Astrocyte (in vitro differentiated cells and primary cell): ENCODE measurements around the gene LRRC45. TPM values are rescaled to one million over a fixed set of nuclear protein-coding genes. Genes with fewer than 3 reads are reported as not detected.

Experiments
- DNase-seq: peaks from one replicate; pipeline ENCODE4 v3.0.0-alpha.2; 2010; ENCODE audit warnings: low read depth
- FAIRE-seq: peaks from 2 replicates; lab custom pipeline; 2011; peaks lifted over from hg19 to GRCh38; lab: Jason Lieb, UNC
- H2AFZ ChIP-seq: 2 replicates; pipeline ENCODE4 v1.6.0; 2012; ENCODE audit warnings: low read depth, low read length, inconsistent platforms
- H3K27ac ChIP-seq: 2 replicates; pipeline ENCODE4 v1.5.1; 2011; ENCODE audit warnings: low read depth, low read length, inconsistent platforms
- H3K27me3 ChIP-seq: 2 replicates; pipeline ENCODE4 v1.6.0; 2011; ENCODE audit warnings: low read length, inconsistent platforms; ENCODE audit not compliant: insufficient read depth
- H3K36me3 ChIP-seq: 2 replicates; pipeline ENCODE4 v1.5.1; 2011; ENCODE audit warnings: low read length, inconsistent platforms; ENCODE audit not compliant: insufficient read depth
- H3K4me1 ChIP-seq: 2 replicates; pipeline ENCODE4 v1.5.1; 2011; ENCODE audit warnings: low read length, inconsistent platforms; ENCODE audit not compliant: insufficient read depth
- H3K4me2 ChIP-seq: 2 replicates; pipeline ENCODE4 v1.6.0; 2012; ENCODE audit warnings: low read length, inconsistent platforms
- H3K4me3 ChIP-seq: 2 replicates; pipeline ENCODE4 v1.5.1; 2011; ENCODE audit warnings: low read depth, mild to moderate bottlenecking, low read length, inconsistent platforms; ENCODE audit not compliant: insufficient read depth
- H3K79me2 ChIP-seq: 2 replicates; pipeline ENCODE4 v1.6.0; 2012; ENCODE audit warnings: mild to moderate bottlenecking, low read length, inconsistent platforms; ENCODE audit not compliant: insufficient read depth
- H3K9ac ChIP-seq: 2 replicates; pipeline ENCODE4 v1.6.0; 2012; ENCODE audit warnings: mild to moderate bottlenecking, low read length, inconsistent platforms
- H3K9me3 ChIP-seq: 2 replicates; pipeline ENCODE4 v1.5.1; 2012; ENCODE audit warnings: low read depth, mild to moderate bottlenecking, low read length, inconsistent platforms; ENCODE audit not compliant: insufficient read depth
- H4K20me1 ChIP-seq: 2 replicates; pipeline ENCODE4 v1.6.0; 2012; ENCODE audit warnings: low read length, inconsistent platforms; ENCODE audit not compliant: insufficient read depth
- H3K27ac Mint-ChIP-seq: one replicate; pipeline ENCODE4 v1.8.0; 2021; ENCODE audit warnings: mild to moderate bottlenecking, mixed read lengths; ENCODE audit not compliant: unreplicated experiment
- H3K27me3 Mint-ChIP-seq: one replicate; pipeline ENCODE4 v1.8.0; 2021; ENCODE audit warnings: low read depth, mixed read lengths; ENCODE audit not compliant: unreplicated experiment
- H3K36me3 Mint-ChIP-seq: one replicate; pipeline ENCODE4 v1.8.0; 2021; ENCODE audit warnings: low read depth, mixed read lengths; ENCODE audit not compliant: unreplicated experiment
- H3K4me1 Mint-ChIP-seq: one replicate; pipeline ENCODE4 v1.8.0; 2021; ENCODE audit warnings: low read depth, mixed read lengths; ENCODE audit not compliant: unreplicated experiment
- H3K4me3 Mint-ChIP-seq: one replicate; pipeline ENCODE4 v1.8.0; 2021; ENCODE audit warnings: mild to moderate bottlenecking, moderate library complexity, mixed read lengths; ENCODE audit not compliant: unreplicated experiment
- H3K9me3 Mint-ChIP-seq: one replicate; pipeline ENCODE4 v1.8.0; 2021; ENCODE audit warnings: mild to moderate bottlenecking, mixed read lengths; ENCODE audit not compliant: unreplicated experiment
- EZH2 ChIP-seq: IDR thresholded peaks from 2 replicates; pipeline ENCODE4 v1.6.1; 2012; ENCODE audit warnings: mild to moderate bottlenecking, low read length, inconsistent platforms; ENCODE audit not compliant: insufficient read depth
- total RNA-seq: library from RNA; stranded (reverse); gene quantifications from 2 replicates; pipeline ENCODE4 v1.2.1, GENCODE V29; 2021
- TF ChIP-seq, protein P1 (sequence below): IDR thresholded peaks from 2 replicates; pipeline ENCODE4 v1.5.1; 2011; ENCODE audit warnings: low read depth, mild to moderate bottlenecking, inconsistent platforms, low read length, moderate library complexity; ENCODE audit not compliant: insufficient read depth

The LRRC45 gene
- total RNA-seq, 1 donor from 2014 or later = 6.6 TPM

- Mint-ChIP-seq H3K9me3 (no peaks in the 10 kb centered on the region), H3K4me1 (no peaks in the 10 kb centered on the region), H3K27me3 (peaks cover 8% of the 10 kb centered on the region), H3K4me3 (peak overlapping the region; percentile 80), H3K36me3 (peaks cover 13% of the 10 kb centered on the region), H3K27ac (no peak overlapping the region)
- peaks cover 20% of the 10 kb centered on the region for H3K4me1 ChIP-seq
- H3K9ac ChIP-seq = peak overlapping the region; percentile 67
- H3K36me3 ChIP-seq = no peaks in the 10 kb centered on the region
- TF ChIP-seq EZH2 = no peak
- TF ChIP-seq, protein P1, sequence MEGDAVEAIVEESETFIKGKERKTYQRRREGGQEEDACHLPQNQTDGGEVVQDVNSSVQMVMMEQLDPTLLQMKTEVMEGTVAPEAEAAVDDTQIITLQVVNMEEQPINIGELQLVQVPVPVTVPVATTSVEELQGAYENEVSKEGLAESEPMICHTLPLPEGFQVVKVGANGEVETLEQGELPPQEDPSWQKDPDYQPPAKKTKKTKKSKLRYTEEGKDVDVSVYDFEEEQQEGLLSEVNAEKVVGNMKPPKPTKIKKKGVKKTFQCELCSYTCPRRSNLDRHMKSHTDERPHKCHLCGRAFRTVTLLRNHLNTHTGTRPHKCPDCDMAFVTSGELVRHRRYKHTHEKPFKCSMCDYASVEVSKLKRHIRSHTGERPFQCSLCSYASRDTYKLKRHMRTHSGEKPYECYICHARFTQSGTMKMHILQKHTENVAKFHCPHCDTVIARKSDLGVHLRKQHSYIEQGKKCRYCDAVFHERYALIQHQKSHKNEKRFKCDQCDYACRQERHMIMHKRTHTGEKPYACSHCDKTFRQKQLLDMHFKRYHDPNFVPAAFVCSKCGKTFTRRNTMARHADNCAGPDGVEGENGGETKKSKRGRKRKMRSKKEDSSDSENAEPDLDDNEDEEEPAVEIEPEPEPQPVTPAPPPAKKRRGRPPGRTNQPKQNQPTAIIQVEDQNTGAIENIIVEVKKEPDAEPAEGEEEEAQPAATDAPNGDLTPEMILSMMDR = no peak
- FAIRE-seq (no peak), DNase-seq (no peak)
- H2AFZ ChIP-seq = peak overlapping the region; percentile 60
- H3K79me2 ChIP-seq = peaks cover 10% of the 10 kb centered on the region
- peak overlapping the region; percentile 49 for H3K4me3 ChIP-seq
- H4K20me1 ChIP-seq = peaks cover 3% of the 10 kb centered on the region
- H3K4me2 ChIP-seq = peak overlapping the region; percentile 86
- H3K27me3 ChIP-seq = no peaks in the 10 kb centered on the region
- H3K27ac ChIP-seq = no peak overlapping the region
- no peaks in the 10 kb centered on the region for H3K9me3 ChIP-seq
These were observed 9.0 kb downstream of the LRRC45 start for GRCh38 chr17:82031885-82032627.

DNA sequence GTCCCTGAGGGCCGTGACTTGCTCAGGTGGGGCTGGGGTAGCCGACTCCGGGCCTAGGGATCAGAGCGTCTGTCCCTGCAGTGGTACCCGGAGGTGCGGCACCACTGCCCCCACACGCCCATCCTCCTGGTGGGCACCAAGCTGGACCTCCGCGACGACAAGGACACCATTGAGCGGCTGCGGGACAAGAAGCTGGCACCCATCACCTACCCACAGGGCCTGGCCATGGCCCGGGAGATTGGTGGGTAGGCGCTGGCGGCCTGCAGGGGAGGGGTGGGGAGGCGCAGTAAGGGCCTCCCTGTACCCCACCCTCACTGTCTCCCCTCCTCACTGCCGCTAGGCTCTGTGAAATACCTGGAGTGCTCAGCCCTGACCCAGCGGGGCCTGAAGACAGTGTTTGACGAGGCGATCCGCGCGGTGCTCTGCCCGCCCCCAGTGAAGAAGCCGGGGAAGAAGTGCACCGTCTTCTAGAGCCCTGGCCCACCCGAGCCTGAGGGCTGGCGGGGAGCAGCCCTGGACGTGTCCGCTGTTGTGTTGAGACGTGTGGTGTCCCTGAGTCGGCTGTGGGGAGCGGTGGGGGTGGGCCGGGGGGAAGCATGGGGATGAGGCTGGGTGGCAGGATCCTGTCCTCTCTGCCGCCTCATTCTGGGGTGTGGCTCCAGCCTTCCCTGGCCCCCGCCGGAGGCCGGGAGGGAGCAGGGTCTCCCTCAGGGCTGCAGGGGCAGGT lies 10.4 kb downstream of the LRRC45 start:
- Histone ChIP-seq H3K36me3 (no peaks in the 10 kb centered on the region), H3K4me1 (peaks cover 20% of the 10 kb centered on the region), H3K9me3 (no peaks in the 10 kb centered on the region), H3K4me3 (no peak overlapping the region), H3K27ac (no peak overlapping the region), H3K79me2 (peaks cover 10% of the 10 kb centered on the region), H4K20me1 (peaks cover 3% of the 10 kb centered on the region), H3K4me2 (no peak overlapping the region), H3K9ac (no peak overlapping the region), H2AFZ (no peak overlapping the region), H3K27me3 (no peaks in the 10 kb centered on the region)
- H3K4me3 Mint-ChIP-seq = peak overlapping the region; percentile 80
- peaks cover 2% of the 10 kb centered on the region for H3K9me3 Mint-ChIP-seq
- H3K36me3 Mint-ChIP-seq = peaks cover 11% of the 10 kb centered on the region
- H3K27me3 Mint-ChIP-seq = peaks cover 4% of the 10 kb centered on the region
- H3K27ac Mint-ChIP-seq = peak overlapping the region; percentile 41
- TF ChIP-seq, protein P1 = no peak
- TF ChIP-seq EZH2 = no peak
- no peak for DNase-seq
- H3K4me1 Mint-ChIP-seq = peaks cover 2% of the 10 kb centered on the region
- FAIRE-seq = no peak
